Neural progenitor cell (in vitro differentiated cells): ENCODE results near the gene VPS41. TPM values are rescaled to one million over a fixed set of nuclear protein-coding genes. Genes with fewer than 3 reads are reported as not detected.
"Not testable (repeated sequence)": the region's sequence is repeated elsewhere in the genome, so short reads cannot be mapped to it uniquely, and the experiment has no call there.

ENCODE experiments used
- DNase-seq: peaks from one replicate; pipeline ENCODE4 v3.0.0-alpha.2; 2016; ENCODE audit warnings: low spot score
- H2AFZ ChIP-seq: fragments of 200-600 bp; sonication (generic); replicated peaks from 2 replicates; pipeline ENCODE4 v1.6.1; 2016; ENCODE audit warnings: antibody characterized with exemption
- H3F3A ChIP-seq: fragments of 200-600 bp; sonication (generic); 2 replicates; pipeline ENCODE4 v1.6.1; 2016; ENCODE audit warnings: antibody characterized with exemption, low read depth
- H3K27ac ChIP-seq: fragments of 200-600 bp; sonication (generic); 2 replicates; pipeline ENCODE4 v1.5.1; 2016; ENCODE audit warnings: mild to moderate bottlenecking
- H3K27me3 ChIP-seq: fragments of 200-600 bp; sonication (generic); 2 replicates; pipeline ENCODE4 v1.6.1; 2016; ENCODE audit warnings: mild to moderate bottlenecking, moderate library complexity
- H3K36me3 ChIP-seq: fragments of 200-600 bp; sonication (generic); 2 replicates; pipeline ENCODE4 v1.5.1; 2016
- H3K4me1 ChIP-seq: fragments of 200-600 bp; sonication (generic); 2 replicates; pipeline ENCODE4 v1.6.1; 2016; ENCODE audit warnings: mixed run types
- H3K4me2 ChIP-seq: fragments of 200-600 bp; sonication (generic); 2 replicates; pipeline ENCODE4 v1.6.1; 2016
- H3K4me3 ChIP-seq: fragments of 200-600 bp; sonication (generic); 2 replicates; pipeline ENCODE4 v1.5.1; 2016
- H3K79me2 ChIP-seq: fragments of 200-600 bp; sonication (generic); 2 replicates; pipeline ENCODE4 v1.6.1; 2016; ENCODE audit warnings: low read depth
- H3K9ac ChIP-seq: fragments of 200-600 bp; sonication (generic); 2 replicates; pipeline ENCODE4 v1.6.1; 2016
- H3K9me3 ChIP-seq: fragments of 200-600 bp; sonication (generic); 2 replicates; pipeline ENCODE4 v1.5.1; 2016; ENCODE audit warnings: low read depth
- H4K20me1 ChIP-seq: fragments of 200-600 bp; sonication (generic); 2 replicates; pipeline ENCODE4 v1.6.1; 2016; ENCODE audit warnings: low read depth
- H3K27ac Mint-ChIP-seq: 3 replicates; pipeline ENCODE4 v1.8.0; 2021; ENCODE audit warnings: mixed read lengths
- H3K27me3 Mint-ChIP-seq: 2 replicates; pipeline ENCODE4 v1.8.0; 2022; ENCODE audit warnings: low read depth, mild to moderate bottlenecking, inconsistent platforms, moderate library complexity, mixed read lengths; ENCODE audit not compliant: insufficient read depth
- H3K36me3 Mint-ChIP-seq: 3 replicates; pipeline ENCODE4 v1.8.0; 2021; ENCODE audit warnings: mixed read lengths
- H3K4me1 Mint-ChIP-seq: 3 replicates; pipeline ENCODE4 v1.8.0; 2021; ENCODE audit warnings: mixed read lengths
- H3K4me3 Mint-ChIP-seq: 3 replicates; pipeline ENCODE4 v1.8.0; 2021; ENCODE audit warnings: mild to moderate bottlenecking, moderate library complexity, mixed read lengths
- H3K9me3 Mint-ChIP-seq: 3 replicates; pipeline ENCODE4 v1.8.0; 2020; ENCODE audit warnings: mixed read lengths
- CTCF ChIP-seq: fragments of 200-600 bp; sonication (generic); IDR thresholded peaks from 2 replicates; pipeline ENCODE4 v1.5.1; 2017; ENCODE audit warnings: antibody characterized with exemption, mild to moderate bottlenecking
- EZH2 ChIP-seq: fragments of 200-600 bp; sonication (generic); IDR thresholded peaks from 2 replicates; pipeline ENCODE4 v1.6.1; 2017; ENCODE audit warnings: antibody characterized with exemption, mild to moderate bottlenecking, moderate library complexity
- EZH2phosphoT487 ChIP-seq: fragments of 200-600 bp; sonication (generic); IDR thresholded peaks from 2 replicates; pipeline ENCODE4 v1.6.1; 2017; ENCODE audit warnings: antibody characterized with exemption
- total RNA-seq: library from RNA; depleted of rRNA; stranded (reverse); fragments of >200 nt; gene quantifications from 2 replicates; pipeline ENCODE4 v1.2.3, GENCODE V29; 2015; ENCODE audit warnings: low replicate concordance

The VPS41 gene
- total RNA-seq, 1 donor from 2014 or later, result 92.3 TPM

- TF ChIP-seq EZH2 (no peak), EZH2phosphoT487 (no peak), CTCF (no peak)
- Histone ChIP-seq H3K9me3 (no peaks in the 10 kb centered on the region), H4K20me1 (no peaks in the 10 kb centered on the region), H3F3A (no peaks in the 10 kb centered on the region), H3K9ac (no peak overlapping the region), H3K27ac (no peak overlapping the region), H3K4me3 (no peak overlapping the region), H2AFZ (no peak overlapping the region), H3K27me3 (no peaks in the 10 kb centered on the region), H3K79me2 (no peaks in the 10 kb centered on the region), H3K4me2 (no peak overlapping the region), H3K4me1 (no peaks in the 10 kb centered on the region), H3K36me3 (no peaks in the 10 kb centered on the region)
- Mint-ChIP-seq H3K36me3 (no peaks in the 10 kb centered on the region), H3K27ac (no peak overlapping the region), H3K27me3 (no peaks in the 10 kb centered on the region), H3K4me3 (no peak overlapping the region), H3K4me1 (peaks cover 3% of the 10 kb centered on the region), H3K9me3 (no peaks in the 10 kb centered on the region)
- no peak for DNase-seq
These were observed 46.3 kb downstream of the VPS41 start for GRCh38 chr7:38862666-38863065.

GRCh38 chr7:38858259-38858884, 50.6 kb downstream of the VPS41 start:
- Histone ChIP-seq H3K4me3 (no peak overlapping the region), H2AFZ (no peak overlapping the region), H4K20me1 (no peaks in the 10 kb centered on the region), H3K36me3 (no peaks in the 10 kb centered on the region), H3K79me2 (no peaks in the 10 kb centered on the region), H3K9ac (no peak overlapping the region), H3K27me3 (no peaks in the 10 kb centered on the region), H3K4me2 (no peak overlapping the region), H3F3A (no peaks in the 10 kb centered on the region), H3K4me1 (no peaks in the 10 kb centered on the region), H3K9me3 (no peaks in the 10 kb centered on the region), H3K27ac (no peak overlapping the region)
- no peak overlapping the region for H3K4me3 Mint-ChIP-seq
- DNase-seq, result no peak
- H3K27me3 Mint-ChIP-seq, result no peaks in the 10 kb centered on the region
- no peak overlapping the region for H3K27ac Mint-ChIP-seq
- no peaks in the 10 kb centered on the region for H3K4me1 Mint-ChIP-seq
- peaks cover 1% of the 10 kb centered on the region for H3K36me3 Mint-ChIP-seq
- TF ChIP-seq EZH2phosphoT487, result no peak
- no peak for TF ChIP-seq CTCF
- no peak for TF ChIP-seq EZH2
- H3K9me3 Mint-ChIP-seq, result no peaks in the 10 kb centered on the region

GRCh38 chr7:38855867-38856266, 53.1 kb downstream of the VPS41 start:
- H3K4me1 Mint-ChIP-seq, result no peaks in the 10 kb centered on the region
- Histone ChIP-seq H3K27me3 (no peaks in the 10 kb centered on the region), H3K4me3 (no peak overlapping the region), H3K4me1 (no peaks in the 10 kb centered on the region), H3K9ac (no peak overlapping the region), H3K27ac (no peak overlapping the region), H3F3A (no peaks in the 10 kb centered on the region), H3K9me3 (no peaks in the 10 kb centered on the region), H2AFZ (no peak overlapping the region), H3K36me3 (no peaks in the 10 kb centered on the region), H3K4me2 (no peak overlapping the region), H3K79me2 (peaks cover under 1% of the 10 kb centered on the region), H4K20me1 (no peaks in the 10 kb centered on the region)
- TF ChIP-seq EZH2phosphoT487, result no peak
- no peak for TF ChIP-seq EZH2
- H3K9me3 Mint-ChIP-seq, result peaks cover 3% of the 10 kb centered on the region
- H3K27me3 Mint-ChIP-seq, result no peaks in the 10 kb centered on the region
- H3K27ac Mint-ChIP-seq, result no peak overlapping the region
- no peak for DNase-seq
- no peak overlapping the region for H3K4me3 Mint-ChIP-seq
- H3K36me3 Mint-ChIP-seq, result peaks cover 5% of the 10 kb centered on the region

- Histone ChIP-seq H3K36me3 (no peaks in the 10 kb centered on the region), H3K79me2 (peaks cover 5% of the 10 kb centered on the region), H3K27ac (no peak overlapping the region), H2AFZ (no peak overlapping the region), H3K4me1 (no peaks in the 10 kb centered on the region), H3K9me3 (no peaks in the 10 kb centered on the region), H3F3A (no peaks in the 10 kb centered on the region), H4K20me1 (no peaks in the 10 kb centered on the region), H3K27me3 (no peaks in the 10 kb centered on the region), H3K4me2 (no peak overlapping the region), H3K9ac (no peak overlapping the region), H3K4me3 (no peak overlapping the region)
- TF ChIP-seq EZH2phosphoT487 (no peak), CTCF (no peak), EZH2 (no peak)
- Mint-ChIP-seq H3K27ac (no peak overlapping the region), H3K4me3 (no peak overlapping the region), H3K4me1 (no peaks in the 10 kb centered on the region), H3K36me3 (peaks cover 5% of the 10 kb centered on the region), H3K9me3 (peaks cover 3% of the 10 kb centered on the region), H3K27me3 (no peaks in the 10 kb centered on the region)
- no peak for DNase-seq
These were observed 53.6 kb downstream of the VPS41 start for GRCh38 chr7:38855386-38855785.

GRCh38 chr7:38854947-38855346, 54.0 kb downstream of the VPS41 start:
- H3K36me3 Mint-ChIP-seq, H3K27me3 ChIP-seq, H3K4me2 ChIP-seq, H3K79me2 ChIP-seq, H3F3A ChIP-seq, H3K9me3 ChIP-seq, H3K4me1 ChIP-seq, H2AFZ ChIP-seq, H3K4me1 Mint-ChIP-seq, H3K4me3 Mint-ChIP-seq, H3K27me3 Mint-ChIP-seq, H3K36me3 ChIP-seq, H3K27ac ChIP-seq, H4K20me1 ChIP-seq, DNase-seq, H3K9ac ChIP-seq, H3K9me3 Mint-ChIP-seq, H3K4me3 ChIP-seq, H3K27ac Mint-ChIP-seq: not testable (repeated sequence)
